ENCODE data around the gene COPS9.

COPS9 gene

DNA sequence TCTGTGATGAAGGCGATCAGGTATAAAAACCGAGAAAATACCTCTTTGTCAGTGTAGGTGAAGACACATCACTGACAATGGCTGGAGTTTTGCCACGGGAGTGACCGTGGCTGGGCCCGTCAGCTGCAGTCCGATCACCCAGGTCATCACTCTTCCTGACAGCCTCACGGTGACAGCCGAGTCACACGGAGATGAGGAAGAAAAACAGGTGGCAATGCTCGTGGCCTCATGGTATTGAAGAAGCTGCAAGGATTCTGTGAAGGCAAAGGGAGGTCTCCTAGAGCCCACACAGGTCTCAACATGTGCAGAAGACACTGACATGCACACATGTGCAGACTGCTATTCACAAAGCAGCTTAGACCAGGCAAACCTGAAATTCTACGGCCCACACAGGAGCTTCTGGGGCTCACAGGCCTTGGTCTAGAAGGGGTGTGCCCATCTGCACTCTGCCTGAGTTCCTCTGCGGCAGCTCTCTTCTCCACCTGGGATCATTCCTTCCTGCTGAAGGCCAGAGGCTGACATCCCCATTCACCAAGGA is 7.4 kb downstream of the COPS9 start:
- TF ChIP-seq, protein P1, sequence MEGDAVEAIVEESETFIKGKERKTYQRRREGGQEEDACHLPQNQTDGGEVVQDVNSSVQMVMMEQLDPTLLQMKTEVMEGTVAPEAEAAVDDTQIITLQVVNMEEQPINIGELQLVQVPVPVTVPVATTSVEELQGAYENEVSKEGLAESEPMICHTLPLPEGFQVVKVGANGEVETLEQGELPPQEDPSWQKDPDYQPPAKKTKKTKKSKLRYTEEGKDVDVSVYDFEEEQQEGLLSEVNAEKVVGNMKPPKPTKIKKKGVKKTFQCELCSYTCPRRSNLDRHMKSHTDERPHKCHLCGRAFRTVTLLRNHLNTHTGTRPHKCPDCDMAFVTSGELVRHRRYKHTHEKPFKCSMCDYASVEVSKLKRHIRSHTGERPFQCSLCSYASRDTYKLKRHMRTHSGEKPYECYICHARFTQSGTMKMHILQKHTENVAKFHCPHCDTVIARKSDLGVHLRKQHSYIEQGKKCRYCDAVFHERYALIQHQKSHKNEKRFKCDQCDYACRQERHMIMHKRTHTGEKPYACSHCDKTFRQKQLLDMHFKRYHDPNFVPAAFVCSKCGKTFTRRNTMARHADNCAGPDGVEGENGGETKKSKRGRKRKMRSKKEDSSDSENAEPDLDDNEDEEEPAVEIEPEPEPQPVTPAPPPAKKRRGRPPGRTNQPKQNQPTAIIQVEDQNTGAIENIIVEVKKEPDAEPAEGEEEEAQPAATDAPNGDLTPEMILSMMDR (IDR thresholded peaks at IDR 0.05; ENCODE audit: low read depth, low read length), result no peak
- no peak for DNase-seq (ENCODE audit: extremely low read depth, low read depth)

DNA sequence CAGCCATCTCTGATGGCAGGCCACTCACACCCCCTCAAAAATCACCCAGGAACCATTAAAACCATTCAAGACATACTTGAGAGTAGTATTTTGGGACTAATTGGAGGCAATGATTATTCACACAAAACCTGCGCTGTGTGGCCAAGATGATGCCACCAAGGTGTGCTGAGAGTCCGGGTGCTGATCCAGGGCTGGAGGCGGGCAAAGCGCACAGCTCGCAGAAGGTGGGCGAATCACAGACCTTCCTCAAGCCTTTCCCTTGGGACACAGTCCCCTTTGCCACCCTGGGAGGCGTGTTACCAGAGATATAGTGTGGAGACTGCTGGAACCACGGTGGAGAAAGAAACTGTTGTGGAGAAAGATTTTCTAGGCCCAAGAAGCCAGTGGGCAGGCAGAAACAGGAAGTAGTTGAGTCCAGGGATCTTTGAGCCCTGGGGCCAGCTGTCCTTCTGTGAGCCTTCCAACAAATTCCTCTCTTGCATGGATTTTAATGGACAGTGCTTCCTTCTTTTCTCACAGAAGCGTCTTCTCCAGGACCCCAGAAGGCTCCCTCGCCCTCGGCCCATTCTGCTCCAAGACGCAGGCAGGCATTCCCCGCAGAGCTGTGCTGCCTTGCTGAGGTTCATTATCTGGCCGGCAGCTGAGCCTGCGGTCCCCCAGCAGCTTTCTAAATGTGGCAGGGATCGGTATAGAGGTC is 8.0 kb downstream of the COPS9 start:
- DNase-seq (ENCODE audit: extremely low read depth, low read depth), result no peak
- TF ChIP-seq, protein P1 (IDR thresholded peaks at IDR 0.05; ENCODE audit: low read depth, low read length), result no peak

DNA sequence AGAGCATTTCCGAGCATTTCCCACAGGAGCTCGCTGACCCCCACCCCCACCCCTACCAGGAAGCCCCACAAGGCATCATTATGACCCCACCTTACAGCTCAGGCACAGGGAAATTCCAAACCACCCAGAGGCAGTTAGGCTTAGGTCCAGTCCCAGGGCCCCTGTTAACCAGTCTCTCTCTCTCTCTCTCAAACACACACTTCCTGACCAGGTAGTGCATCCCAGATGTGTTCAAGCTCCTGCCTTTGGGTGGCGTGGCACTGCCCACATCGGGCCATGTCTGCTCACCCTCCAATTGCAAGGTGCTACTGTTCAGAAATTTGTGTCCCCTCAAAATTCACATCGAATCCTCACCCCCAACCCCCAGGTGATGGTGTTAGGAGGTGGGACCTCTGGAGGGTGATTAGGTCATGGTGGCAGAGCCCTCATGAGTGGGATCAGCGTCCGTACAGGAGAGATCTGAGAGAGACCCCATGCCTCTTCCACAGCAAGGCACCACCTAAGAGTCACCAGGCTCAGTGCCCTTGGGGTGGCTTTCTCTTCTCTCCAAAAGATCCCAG is 8.8 kb downstream of the COPS9 start:
- no peak for DNase-seq (ENCODE audit: extremely low read depth, low read depth)
- TF ChIP-seq, protein P1 (IDR thresholded peaks at IDR 0.05; ENCODE audit: low read depth, low read length), result no peak

DNA sequence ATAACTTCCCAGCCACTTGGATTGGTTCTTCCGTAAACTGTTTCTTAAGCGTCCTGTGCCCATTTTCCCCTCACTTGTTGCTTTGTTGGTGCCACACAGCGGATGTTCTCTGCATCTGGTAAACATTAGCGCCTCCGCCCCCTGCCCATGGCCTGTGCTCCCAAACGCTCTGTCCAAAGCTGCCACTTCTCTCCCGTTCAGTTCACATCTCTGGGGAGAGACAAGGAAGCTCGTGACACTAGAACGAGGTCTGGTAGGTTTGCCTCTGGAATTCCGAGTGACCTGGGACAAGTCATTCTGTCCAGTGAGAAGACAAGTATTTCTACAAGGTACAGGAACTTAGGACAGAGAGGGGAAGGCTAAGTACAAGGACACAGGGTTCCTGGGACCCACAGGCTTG is 9.4 kb downstream of the COPS9 start:
- DNase-seq (ENCODE audit: extremely low read depth, low read depth), result no peak
- TF ChIP-seq, protein P1 (IDR thresholded peaks at IDR 0.05; ENCODE audit: low read depth, low read length), result no peak

DNA sequence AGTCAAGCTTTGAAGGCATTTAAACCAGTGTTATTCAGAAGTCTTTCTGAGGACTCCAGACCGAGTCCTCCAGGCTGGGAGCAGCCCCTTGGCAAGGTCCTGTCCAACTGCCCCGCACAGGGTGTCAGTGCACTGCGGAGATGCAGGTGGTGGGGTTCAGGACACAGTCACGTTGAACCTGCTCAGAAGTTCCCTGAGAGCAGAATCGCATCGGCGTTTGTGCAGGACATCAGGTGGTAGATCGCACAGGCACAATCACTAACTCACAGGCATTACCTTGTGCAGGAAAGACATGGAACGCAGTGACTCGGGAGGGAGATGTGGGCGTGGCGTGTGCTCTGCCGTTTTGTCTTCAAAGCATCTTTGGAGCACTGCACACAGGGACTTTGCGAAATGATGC is 10.4 kb downstream of the COPS9 start:
- no peak for DNase-seq (ENCODE audit: extremely low read depth, low read depth)
- TF ChIP-seq, protein P1 (IDR thresholded peaks at IDR 0.05; ENCODE audit: low read depth, low read length), result no peak

DNA sequence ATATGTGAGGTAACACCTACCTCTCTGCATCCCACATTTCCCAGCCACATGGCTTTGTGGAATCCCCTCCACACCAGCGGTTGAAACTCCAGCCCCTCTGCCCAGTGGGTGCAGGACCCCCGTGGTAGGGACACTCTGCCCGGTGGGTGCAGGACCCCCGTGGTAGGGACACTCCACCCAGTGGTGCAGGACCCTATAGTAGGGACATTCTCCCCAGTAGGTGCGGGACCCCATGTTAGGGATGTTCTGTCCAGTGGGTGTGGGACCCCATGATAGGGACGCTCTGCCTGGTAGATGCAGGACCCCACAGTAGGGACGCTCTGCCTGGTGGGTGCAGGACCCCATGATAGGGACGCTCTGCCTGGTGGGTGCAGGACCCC is 11.5 kb downstream of the COPS9 start:
- no peak for DNase-seq (ENCODE audit: extremely low read depth, low read depth)
- TF ChIP-seq, protein P1 (IDR thresholded peaks at IDR 0.05; ENCODE audit: low read depth, low read length), result no peak

DNA sequence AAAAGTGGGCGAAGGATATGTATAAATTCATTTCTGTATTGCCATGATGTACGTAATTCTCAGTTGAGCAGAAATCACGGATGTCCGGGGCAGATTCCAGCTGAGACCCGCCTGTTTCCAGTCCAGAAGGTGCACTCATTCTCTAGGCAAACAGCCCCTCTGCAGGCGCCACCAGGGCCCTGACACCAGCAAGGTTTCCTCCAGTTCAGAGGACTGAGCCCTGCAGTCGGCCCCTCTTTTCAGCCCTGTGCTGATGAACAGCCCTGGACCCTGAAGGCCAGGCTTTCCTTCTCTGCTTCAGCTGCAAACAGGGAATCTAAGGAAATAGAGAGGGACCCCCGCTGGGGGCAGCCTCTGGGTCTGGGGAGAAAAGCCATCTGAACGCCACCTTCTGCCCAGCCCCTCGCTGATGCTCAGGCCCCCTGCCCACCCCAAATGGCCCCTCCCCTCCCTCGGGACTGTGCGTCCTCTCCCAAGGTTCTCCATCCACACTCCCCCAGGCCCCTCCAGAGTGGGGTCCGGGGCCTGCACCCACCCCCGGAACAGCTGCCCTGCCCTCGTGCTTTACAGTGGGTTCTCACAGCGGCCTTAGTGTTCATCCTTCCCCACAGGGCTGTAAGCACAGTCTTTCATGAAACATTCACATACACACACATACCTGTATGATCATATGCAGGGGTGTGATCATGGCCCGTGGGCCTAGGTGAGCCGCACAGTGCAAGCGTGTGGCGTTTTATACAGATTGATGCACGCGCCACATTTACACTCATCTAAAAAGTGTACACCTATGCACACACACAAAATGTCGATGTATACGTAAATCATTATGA is 12.1 kb downstream of the COPS9 start:
- TF ChIP-seq, protein P1 (IDR thresholded peaks at IDR 0.05; ENCODE audit: low read depth, low read length), result no peak
- no peak for DNase-seq (ENCODE audit: extremely low read depth, low read depth)

Measured in AG09319 (cell line).